ENCODE data around the gene DCXR. TPM values are rescaled to one million over a fixed set of nuclear protein-coding genes. Genes with fewer than 3 reads are reported as not detected.

DCXR gene
- total RNA-seq, 8 experiments from 2014 or later: 55.7 to 94.5 (median 80.7) TPM

DNA sequence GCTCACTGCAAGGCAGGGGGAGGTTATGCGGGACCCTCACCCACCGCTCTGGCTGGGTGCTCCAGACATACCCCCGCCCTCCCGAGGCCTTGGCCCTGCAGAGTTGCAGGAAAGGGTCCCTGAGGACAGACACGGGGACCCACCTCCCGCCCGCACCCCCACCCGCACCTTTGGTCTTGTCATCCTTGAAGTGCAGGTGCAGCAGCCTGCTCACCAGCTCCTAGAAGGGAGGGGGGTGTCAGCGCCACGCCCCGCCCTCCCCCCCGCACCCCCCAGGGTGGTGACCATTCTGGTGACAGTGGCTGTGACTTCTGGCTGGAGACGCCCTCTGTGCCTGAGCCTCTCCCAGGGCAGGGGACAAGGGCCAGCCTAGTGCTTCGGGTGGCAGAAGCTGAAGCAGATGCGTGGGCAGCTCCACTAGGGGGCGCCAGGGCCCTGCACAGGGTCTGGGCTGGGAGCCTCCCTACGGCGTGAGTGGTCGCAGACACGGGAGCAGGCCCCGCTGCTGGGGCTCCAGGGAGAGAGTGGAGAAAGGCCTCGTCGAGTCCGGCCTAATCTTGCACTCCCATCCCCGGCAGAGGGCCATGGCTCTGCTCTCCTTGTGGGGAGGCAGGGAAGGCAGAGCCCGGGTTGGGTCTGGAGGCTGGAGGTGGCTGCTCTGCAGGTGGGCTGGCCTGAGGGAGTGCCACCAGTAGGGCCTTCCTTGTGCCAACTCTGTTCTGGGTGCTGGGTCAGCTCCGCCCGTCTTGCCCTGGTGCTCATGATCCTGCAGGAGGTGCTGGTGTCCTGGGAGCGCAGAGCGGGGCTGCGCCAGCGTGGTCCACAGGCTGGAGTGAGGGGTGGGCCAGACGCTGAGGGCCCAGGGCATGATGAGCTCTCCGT, 17.6 kb downstream of the DCXR start:
- no peak for ATAC-seq (replicated peaks in 6 of 8)
- Histone ChIP-seq H3K4me3 (no peak overlapping the region), H3K27ac (no peak overlapping the region), H3K4me1 (replicated peaks in 1 of 2) (peaks cover 14 to 19% of the 10 kb centered on the region in 2 donors)
- in situ Hi-C loops (cut with MboI; ENCODE audit: low pct_unique_long_range_greater_than_20kb in 2 of 9, low sequenced_read_pairs in 9 of 9, unreplicated experiment in 9 of 9): no loop called here
- WGBS, 10 experiments: 72 to 89% (median 80%) methylated on average over 1 to 6 of the region's 34 CpGs; no CpG with 5 or more reads in 7 of the 10 experiments

- WGBS, 10 experiments: 78 to 100% (median 97%) methylated on average over 2 to 13 of the region's 33 CpGs; no CpG with 5 or more reads in 7 of the 10 experiments
- Histone ChIP-seq H3K27ac (no peak overlapping the region), H3K4me3 (no peak overlapping the region), H3K4me1 (replicated peaks in 1 of 2) (peaks cover 13 to 16% of the 10 kb centered on the region in 2 donors)
- no peak for ATAC-seq (replicated peaks in 6 of 8)
- in situ Hi-C loops (cut with MboI; ENCODE audit: low pct_unique_long_range_greater_than_20kb in 2 of 9, low sequenced_read_pairs in 9 of 9, unreplicated experiment in 9 of 9): no loop called here
Measured at GRCh38 chr17:82018989-82019689, 18.4 kb downstream of the DCXR start.

DNA sequence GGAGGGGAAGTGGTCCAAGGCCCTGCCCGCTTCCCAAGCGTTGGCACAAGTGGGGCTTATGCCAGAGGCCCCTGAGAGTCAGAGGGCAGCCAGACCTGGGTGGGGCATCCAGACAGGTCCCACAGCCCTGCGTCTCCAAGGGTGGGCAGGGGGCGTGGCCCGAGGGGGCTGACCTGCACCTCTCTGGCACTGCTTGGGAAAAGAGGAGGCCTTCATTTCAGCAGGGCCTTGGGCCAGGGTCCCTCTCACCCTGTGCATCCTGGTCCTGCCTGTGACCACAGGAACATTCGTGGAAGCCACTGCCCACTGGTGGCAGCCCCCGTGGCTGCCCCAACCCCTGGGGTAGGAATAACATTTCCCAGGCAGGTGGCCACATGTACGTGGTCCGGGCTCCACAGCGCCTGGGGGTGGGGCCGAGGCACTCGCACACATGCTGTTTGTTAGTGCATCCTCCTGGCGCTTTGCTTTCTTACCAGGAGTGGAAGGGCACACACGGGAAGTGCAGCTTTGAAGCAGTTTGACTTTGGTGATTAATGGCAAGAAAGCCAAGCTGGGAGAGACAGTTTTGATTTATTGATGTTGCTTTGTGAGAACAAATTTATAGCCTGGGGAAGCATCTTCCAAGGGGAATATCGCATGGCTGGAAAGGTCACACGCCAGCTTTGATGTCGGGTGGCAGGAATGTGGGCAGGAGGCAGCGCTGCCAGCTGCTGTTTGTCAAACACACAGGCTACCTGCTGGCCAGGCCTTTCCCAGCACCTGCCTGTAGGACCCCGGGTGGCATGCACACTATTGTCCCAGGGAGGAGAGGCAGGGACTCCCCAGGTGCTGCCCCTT, 19.1 kb downstream of the DCXR start:
- Histone ChIP-seq H3K4me1 (replicated peaks in 1 of 2) (peaks cover 9 to 14% of the 10 kb centered on the region in 2 donors), H3K4me3 (no peak overlapping the region), H3K27ac (no peak overlapping the region)
- ATAC-seq (replicated peaks in 6 of 8): no peak
- in situ Hi-C loops (cut with MboI; ENCODE audit: low pct_unique_long_range_greater_than_20kb in 2 of 9, low sequenced_read_pairs in 9 of 9, unreplicated experiment in 9 of 9): no loop called here
- WGBS, 10 experiments: 40 to 100% (median 78%) methylated on average over 1 to 9 of the region's 19 CpGs; no CpG with 5 or more reads in 3 of the 10 experiments

DNA sequence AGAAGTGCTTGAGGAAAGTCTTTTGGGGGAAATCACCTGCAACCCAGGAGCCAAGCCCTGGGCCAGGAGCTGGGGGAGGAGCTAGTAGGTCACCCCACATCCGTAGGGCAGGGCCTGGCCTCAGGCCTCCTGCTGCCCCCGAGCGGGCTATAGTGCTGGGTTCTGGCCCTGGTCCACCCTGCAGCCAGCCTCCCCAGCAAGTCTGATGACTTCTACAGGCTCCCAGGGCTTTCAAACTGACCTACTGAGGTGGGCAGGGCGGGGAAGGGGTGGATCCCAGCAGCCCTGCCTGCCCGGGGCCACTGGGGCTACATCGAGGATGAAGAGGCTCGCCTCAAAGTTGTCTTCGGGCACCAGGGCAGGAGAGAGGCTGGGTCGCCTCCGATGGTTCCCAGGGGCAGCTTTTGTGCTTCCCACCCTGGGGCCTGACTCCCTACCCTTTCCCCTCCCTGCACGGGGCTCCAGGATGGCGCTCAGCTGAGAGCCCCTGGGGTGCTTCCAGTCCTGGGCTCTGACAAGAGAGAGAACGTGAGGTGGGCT, 19.8 kb downstream of the DCXR start:
- H3K27ac ChIP-seq: no peak overlapping the region
- no peak overlapping the region for H3K4me3 ChIP-seq
- no peak for ATAC-seq (replicated peaks in 6 of 8)
- 50 to 77% (median 70%) methylated on average over 2 to 3 of the region's 13 CpGs; no CpG with 5 or more reads in 7 of the 10 experiments for WGBS, 10 experiments
- H3K4me1 ChIP-seq (replicated peaks in 1 of 2): peaks cover 16 to 21% of the 10 kb centered on the region in 2 donors
- in situ Hi-C loops (cut with MboI; ENCODE audit: low pct_unique_long_range_greater_than_20kb in 2 of 9, low sequenced_read_pairs in 9 of 9, unreplicated experiment in 9 of 9): no loop called here

GRCh38 chr17:82016875-82017459, 20.5 kb downstream of the DCXR start:
- ATAC-seq (replicated peaks in 6 of 8): no peak
- no peak overlapping the region for H3K27ac ChIP-seq
- WGBS, 10 experiments: 100% methylated on average over 1 of the region's 24 CpGs; no CpG with 5 or more reads in 8 of the 10 experiments
- peaks cover 21 to 28% of the 10 kb centered on the region in 2 donors for H3K4me1 ChIP-seq (replicated peaks in 1 of 2)
- in situ Hi-C loops (cut with MboI; ENCODE audit: low pct_unique_long_range_greater_than_20kb in 2 of 9, low sequenced_read_pairs in 9 of 9, unreplicated experiment in 9 of 9): no loop called here
- H3K4me3 ChIP-seq: no peak overlapping the region

DNA sequence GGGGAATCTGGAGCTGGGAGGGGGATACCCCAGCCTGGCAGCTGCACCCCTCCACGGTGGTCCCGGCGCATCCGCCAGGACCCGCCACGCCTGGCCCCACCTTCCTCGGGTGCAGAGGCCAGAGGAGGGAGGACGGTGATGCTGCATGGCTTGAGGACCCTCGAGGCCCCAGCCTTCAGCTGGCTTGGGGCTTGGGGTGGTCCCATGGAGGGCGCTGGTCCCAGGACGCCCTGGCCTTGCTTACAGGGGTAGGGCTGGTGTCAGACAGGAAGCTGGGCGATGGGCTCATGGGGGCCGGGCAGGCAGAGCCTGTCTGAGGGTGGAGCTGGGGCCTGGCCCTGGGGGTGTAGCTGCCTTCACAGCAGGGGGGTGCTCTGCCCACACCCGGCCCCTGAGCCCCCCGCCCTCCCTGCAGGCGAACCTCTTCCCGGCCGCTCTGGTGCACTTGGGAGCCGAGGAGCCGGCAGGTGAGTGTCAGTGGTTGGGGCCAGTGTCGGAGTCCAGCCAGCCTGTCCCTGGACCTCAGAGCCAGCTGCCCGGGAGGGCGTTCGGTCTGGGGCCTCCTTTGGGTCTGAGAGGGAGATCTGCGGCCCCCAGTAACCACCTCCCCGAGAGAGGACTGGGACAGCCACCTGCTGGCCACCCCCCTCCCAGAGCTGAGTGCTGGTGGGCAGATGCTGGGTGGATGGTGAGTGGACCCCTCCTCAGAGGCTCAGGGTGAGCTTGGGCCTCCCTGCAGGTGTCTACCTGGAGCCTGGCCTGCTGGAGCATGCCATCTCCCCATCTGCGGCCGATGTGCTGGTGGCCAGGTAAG, 21.2 kb downstream of the DCXR start:
- no peak overlapping the region for H3K4me3 ChIP-seq
- H3K4me1 ChIP-seq (replicated peaks in 1 of 2): peaks cover 14 to 22% of the 10 kb centered on the region in 2 donors
- no peak overlapping the region for H3K27ac ChIP-seq
- in situ Hi-C loops (cut with MboI; ENCODE audit: low pct_unique_long_range_greater_than_20kb in 2 of 9, low sequenced_read_pairs in 9 of 9, unreplicated experiment in 9 of 9): no loop called here
- ATAC-seq (replicated peaks in 6 of 8): no peak
- 0% methylated on average over 1 of the region's 28 CpGs; no CpG with 5 or more reads in 9 of the 10 experiments for WGBS, 10 experiments

DNA sequence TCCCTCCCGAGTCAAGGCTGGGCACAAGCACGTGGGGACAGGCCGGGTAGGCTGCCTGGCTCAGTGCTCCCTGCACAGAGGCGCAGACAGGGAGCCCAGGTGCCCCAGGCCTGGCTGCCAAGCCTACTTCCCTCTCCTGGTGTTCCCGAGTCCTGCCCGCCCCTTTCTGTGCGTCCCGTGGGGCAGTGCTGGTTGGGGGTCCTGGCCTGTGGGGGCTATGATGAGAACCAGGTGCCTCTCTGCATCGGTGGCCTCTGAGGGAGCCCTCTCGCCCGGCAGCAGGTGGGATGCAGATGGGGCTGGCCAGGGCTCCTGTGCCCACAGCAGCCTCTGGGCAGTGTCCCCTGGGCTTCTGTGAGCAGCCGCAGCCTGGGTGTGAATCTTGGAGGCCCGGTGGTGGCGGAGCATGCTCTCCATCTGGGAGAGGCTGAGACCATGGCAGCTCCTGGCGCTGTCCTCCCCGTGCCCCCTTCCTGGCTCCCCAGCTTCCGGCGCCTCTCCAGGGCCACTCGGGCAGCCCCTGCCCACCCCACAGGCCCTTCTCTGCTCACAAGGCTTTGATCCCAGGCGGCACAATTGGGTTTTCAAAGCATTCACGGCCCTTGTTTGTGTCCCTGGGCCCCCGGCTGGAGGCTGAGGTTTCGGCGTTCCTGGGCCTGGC, 22.1 kb downstream of the DCXR start:
- peak in 4 of 8 experiments; percentile 7 to 23 (median 10) for ATAC-seq (replicated peaks in 6 of 8)
- Histone ChIP-seq H3K4me3 (no peak overlapping the region), H3K4me1 (replicated peaks in 1 of 2) (peaks cover 13 to 21% of the 10 kb centered on the region in 2 donors), H3K27ac (no peak overlapping the region)
- in situ Hi-C loops (cut with MboI; ENCODE audit: low pct_unique_long_range_greater_than_20kb in 2 of 9, low sequenced_read_pairs in 9 of 9, unreplicated experiment in 9 of 9): no loop called here
- 73% methylated on average over 3 of the region's 24 CpGs; no CpG with 5 or more reads in 9 of the 10 experiments for WGBS, 10 experiments

- Histone ChIP-seq H3K4me1 (replicated peaks in 1 of 2) (peaks cover 13 to 21% of the 10 kb centered on the region in 2 donors), H3K27ac (no peak overlapping the region), H3K4me3 (no peak overlapping the region)
- in situ Hi-C loops (cut with MboI; ENCODE audit: low pct_unique_long_range_greater_than_20kb in 2 of 9, low sequenced_read_pairs in 9 of 9, unreplicated experiment in 9 of 9): no loop called here
- ATAC-seq (replicated peaks in 6 of 8): no peak
- 61 to 100% (median 83%) methylated on average over 1 to 3 of the region's 13 CpGs; no CpG with 5 or more reads in 7 of the 10 experiments for WGBS, 10 experiments
Measured at GRCh38 chr17:82014971-82015310, 22.6 kb downstream of the DCXR start.

DNA sequence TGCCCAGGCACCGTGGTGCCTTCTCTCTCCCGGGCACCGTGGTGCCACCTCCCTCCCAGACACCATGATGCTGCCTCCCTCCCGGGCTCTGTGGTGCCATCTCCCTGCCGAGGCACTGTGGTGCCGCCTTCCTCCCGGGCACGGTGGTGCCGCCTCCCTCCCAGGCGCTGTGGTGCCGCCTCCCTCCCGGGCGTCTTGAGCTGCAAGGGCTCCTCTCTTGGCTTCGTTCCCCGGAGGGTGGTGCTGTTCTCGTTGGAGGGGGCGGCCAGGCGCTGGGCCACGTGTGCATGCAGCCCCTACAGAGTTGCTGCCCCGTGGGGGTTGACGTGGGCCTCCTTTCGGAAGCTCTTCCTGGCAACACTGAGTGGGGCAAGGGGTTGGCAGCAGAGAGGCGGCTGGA, 23.1 kb downstream of the DCXR start:
- peak in 1 of 8 experiments; percentile 18 for ATAC-seq (replicated peaks in 6 of 8)
- Histone ChIP-seq H3K4me3 (no peak overlapping the region), H3K27ac (no peak overlapping the region), H3K4me1 (replicated peaks in 1 of 2) (peaks cover 13 to 21% of the 10 kb centered on the region in 2 donors)
- WGBS, 10 experiments: no CpG with 5 or more reads among the region's 23 CpGs
- in situ Hi-C loops (cut with MboI; ENCODE audit: low pct_unique_long_range_greater_than_20kb in 2 of 9, low sequenced_read_pairs in 9 of 9, unreplicated experiment in 9 of 9): no loop called here

DNA sequence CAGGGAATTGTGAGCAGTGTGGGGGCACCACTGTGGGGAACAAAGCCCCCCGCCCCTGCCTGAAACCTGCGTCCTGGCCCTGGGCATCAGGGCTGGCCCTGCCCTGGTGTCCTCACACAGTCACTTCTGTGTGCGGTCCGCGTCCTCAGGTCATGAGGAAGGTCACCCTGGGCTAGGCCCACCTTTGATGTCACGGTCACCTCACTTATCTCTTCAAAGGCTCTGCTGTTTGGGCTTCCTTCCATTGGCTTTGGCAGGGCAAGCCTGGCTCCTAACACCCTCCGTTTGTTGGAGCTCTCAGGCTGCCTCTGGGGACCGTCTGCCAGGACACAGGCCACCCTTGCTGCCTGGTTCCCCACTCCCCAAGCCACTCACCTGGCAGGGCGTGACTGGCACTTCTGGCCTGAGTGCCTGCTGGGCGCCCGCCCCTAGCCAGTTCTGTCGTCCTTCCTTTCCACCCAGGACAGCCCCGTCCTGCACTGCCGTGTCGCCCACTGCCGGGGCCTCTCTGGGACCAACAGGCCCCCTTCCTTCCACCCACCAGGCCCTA, 23.6 kb downstream of the DCXR start:
- Histone ChIP-seq H3K4me1 (replicated peaks in 1 of 2) (peaks cover 13 to 21% of the 10 kb centered on the region in 2 donors), H3K27ac (no peak overlapping the region), H3K4me3 (no peak overlapping the region)
- no peak for ATAC-seq (replicated peaks in 6 of 8)
- in situ Hi-C loops (cut with MboI; ENCODE audit: low pct_unique_long_range_greater_than_20kb in 2 of 9, low sequenced_read_pairs in 9 of 9, unreplicated experiment in 9 of 9): no loop called here
- WGBS, 10 experiments: 50 to 100% (median 89%) methylated on average over 1 to 6 of the region's 16 CpGs; no CpG with 5 or more reads in 7 of the 10 experiments

GRCh38 chr17:82013341-82013740, 24.2 kb downstream of the DCXR start:
- H3K4me3 ChIP-seq: no peak overlapping the region
- ATAC-seq (replicated peaks in 6 of 8): peak in 2 of 8 experiments; percentile 3 to 53
- 62% methylated on average over 6 of the region's 22 CpGs; no CpG with 5 or more reads in 9 of the 10 experiments for WGBS, 10 experiments
- peaks cover 13 to 24% of the 10 kb centered on the region in 2 donors for H3K4me1 ChIP-seq (replicated peaks in 1 of 2)
- in situ Hi-C loops (cut with MboI; ENCODE audit: low pct_unique_long_range_greater_than_20kb in 2 of 9, low sequenced_read_pairs in 9 of 9, unreplicated experiment in 9 of 9): no loop called here
- H3K27ac ChIP-seq: no peak overlapping the region
